IMR-90 (cell line): Measurements from ENCODE around the gene PKDCC. TPM values are rescaled to one million over a fixed set of nuclear protein-coding genes. Genes with fewer than 3 reads are reported as not detected.

Source experiments
- ATAC-seq: fragments of 200-7000 bp; cut with Tn5 transposase; 2 replicates; pipeline ENCODE4 v1.9.1; 2020; ENCODE audit warnings: low read depth, mild to moderate bottlenecking, moderate library complexity
- BruUV-seq: library from RNA; stranded (reverse); fragments of 400-500 nt; replicated peaks from 2 replicates; lab custom pipeline; 2021; lab: Mats Ljungman, UMichigan
- CTCF ChIA-PET: fragments of 300-600 bp; formaldehyde crosslinking; extraction: SDS; loops from one replicate; lab custom pipeline; 2021; ENCODE audit warnings: antibody characterized with exemption; lab: Yijun Ruan, JAX
- POLR2A ChIA-PET: fragments of 300-600 bp; sonication (Branson Sonifier 250); formaldehyde crosslinking; loops from one replicate; lab custom pipeline; 2022; ENCODE audit warnings: antibody characterized with exemption; ENCODE audit not compliant: unreplicated experiment; lab: Charles Lee
- DNase-seq: peaks from one replicate; pipeline ENCODE4 v3.0.0; 2013
- H2AFZ ChIP-seq: replicated peaks from 2 replicates; pipeline ENCODE3; 2013; ENCODE audit warnings: low read length, mild to moderate bottlenecking; ENCODE audit not compliant: poor library complexity
- H2AK5ac ChIP-seq: 2 replicates; pipeline ENCODE4 v1.6.1; 2013; ENCODE audit warnings: low read depth, low read length, inconsistent platforms
- H2AK9ac ChIP-seq: replicated peaks from 2 replicates; pipeline ENCODE3; 2013; ENCODE audit warnings: mild to moderate bottlenecking, low read depth, low read length, moderate library complexity; ENCODE audit not compliant: poor library complexity
- H2BK120ac ChIP-seq: 2 replicates; pipeline ENCODE4 v1.6.1; 2013; ENCODE audit warnings: low read depth, low read length, inconsistent platforms
- H2BK15ac ChIP-seq: 3 replicates; pipeline ENCODE4 v1.6.1; 2013; ENCODE audit warnings: low read depth, low read length, inconsistent platforms
- H2BK20ac ChIP-seq: 2 replicates; pipeline ENCODE4 v1.6.1; 2013; ENCODE audit warnings: low read depth, mild to moderate bottlenecking, inconsistent platforms, low read length, moderate library complexity
- H2BK5ac ChIP-seq: 2 replicates; pipeline ENCODE4 v1.6.1; 2013; ENCODE audit warnings: mild to moderate bottlenecking, low read depth, low read length, inconsistent platforms; ENCODE audit not compliant: poor library complexity, severe bottlenecking
- H3K14ac ChIP-seq: replicated peaks from 2 replicates; pipeline ENCODE4 v1.6.1; 2013; ENCODE audit warnings: low read depth, low read length, inconsistent platforms
- H3K18ac ChIP-seq: 2 replicates; pipeline ENCODE4 v1.6.1; 2013; ENCODE audit warnings: low read depth, low read length, control low read depth
- H3K23ac ChIP-seq: 2 replicates; pipeline ENCODE4 v1.6.1; 2013; ENCODE audit warnings: low read depth, low read length, inconsistent platforms
- H3K27ac ChIP-seq: 2 replicates; pipeline ENCODE4 v1.5.1; 2013; ENCODE audit warnings: mild to moderate bottlenecking, control low read depth, low read length; ENCODE audit not compliant: insufficient read depth
- H3K27me3 ChIP-seq: 2 replicates; pipeline ENCODE4 v1.6.1; 2013; ENCODE audit warnings: low read length; ENCODE audit not compliant: control insufficient read depth, insufficient read depth
- H3K36me3 ChIP-seq: 2 replicates; pipeline ENCODE4 v1.6.1; 2013; ENCODE audit warnings: low read length, mixed read lengths; ENCODE audit not compliant: control insufficient read depth, insufficient read depth
- H3K4ac ChIP-seq: 2 replicates; pipeline ENCODE4 v1.6.1; 2013; ENCODE audit warnings: low read depth, low read length, inconsistent platforms
- H3K4me1 ChIP-seq: 2 replicates; pipeline ENCODE4 v1.6.1; 2013; ENCODE audit warnings: low read length, mixed read lengths; ENCODE audit not compliant: control insufficient read depth, insufficient read depth
- H3K4me2 ChIP-seq: 2 replicates; pipeline ENCODE4 v1.6.1; 2013; ENCODE audit warnings: low read depth, mild to moderate bottlenecking, control low read depth, low read length, moderate library complexity
- H3K4me3 ChIP-seq: 2 replicates; pipeline ENCODE4 v1.5.1; 2013; ENCODE audit warnings: low read depth, mild to moderate bottlenecking, control low read depth, low read length, moderate library complexity; ENCODE audit not compliant: insufficient read depth
- H3K56ac ChIP-seq: 2 replicates; pipeline ENCODE4 v1.6.1; 2013; ENCODE audit warnings: low read length, inconsistent platforms; ENCODE audit not compliant: insufficient read depth; ENCODE audit errors: extremely low read depth
- H3K79me1 ChIP-seq, 2 experiments: 2 replicates each; pipeline ENCODE4 v1.6.1; 2013; ENCODE audit warnings: low read length in 2 of 2, inconsistent platforms in 1 of 2, low read depth in 1 of 2
- H3K9ac ChIP-seq: 2 replicates; pipeline ENCODE4 v1.6.1; 2013; ENCODE audit warnings: low read depth, low read length, control low read depth
- H3K9me1 ChIP-seq: 2 replicates; pipeline ENCODE4 v1.6.1; 2013; ENCODE audit warnings: low read length, inconsistent platforms; ENCODE audit not compliant: insufficient read depth
- H3K9me3 ChIP-seq: 2 replicates; pipeline ENCODE4 v1.6.1; 2013; ENCODE audit warnings: low read length; ENCODE audit not compliant: control insufficient read depth, insufficient read depth
- H4K20me1 ChIP-seq: 2 replicates; pipeline ENCODE4 v1.6.1; 2013; ENCODE audit warnings: low read length, inconsistent platforms; ENCODE audit not compliant: insufficient read depth
- H4K5ac ChIP-seq: 2 replicates; pipeline ENCODE4 v1.6.1; 2013; ENCODE audit warnings: mild to moderate bottlenecking, low read depth, low read length, control low read depth
- H4K8ac ChIP-seq, 2 experiments: 2 replicates each; pipeline ENCODE4 v1.6.1; 2013; ENCODE audit warnings: low read depth in 2 of 2, low read length in 2 of 2, control low read depth in 1 of 2, inconsistent platforms in 1 of 2
- H4K91ac ChIP-seq: 2 replicates; pipeline ENCODE4 v1.6.1; 2013; ENCODE audit warnings: low read depth, low read length, inconsistent platforms; ENCODE audit not compliant: insufficient read depth
- BHLHE40 ChIP-seq: fragments of 150-350 bp; IDR thresholded peaks from 2 replicates; pipeline ENCODE4 v1.6.1; 2016; ENCODE audit warnings: mild to moderate bottlenecking, low read depth, low read length
- NFE2L2 ChIP-seq: fragments of 150-350 bp; IDR thresholded peaks from 2 replicates; pipeline ENCODE4 v1.6.1; 2016; ENCODE audit warnings: low read depth, mild to moderate bottlenecking, low read length
- POLR2A ChIP-seq: IDR thresholded peaks from 2 replicates; pipeline ENCODE4 v1.6.1; 2012; ENCODE audit warnings: mild to moderate bottlenecking, low read depth, low read length
- RCOR1 ChIP-seq: IDR thresholded peaks from 2 replicates; pipeline ENCODE4 v1.6.1; 2012; ENCODE audit warnings: mild to moderate bottlenecking, low read length, improper control_type of control experiment; ENCODE audit not compliant: insufficient replicate concordance
- SMC3 ChIP-seq: fragments of 150-350 bp; IDR thresholded peaks from 2 replicates; pipeline ENCODE4 v1.6.1; 2016; ENCODE audit warnings: low read depth, mild to moderate bottlenecking, antibody characterized with exemption, low read length, moderate library complexity
- WGBS, 2 experiments: methylation state at CpG; one replicate each; pipeline versions ENCODE4 v1.1.5 to v1.1.7; 2013; ENCODE audit warnings: missing lambda C conversion rate in 2 of 2; ENCODE audit not compliant: insufficient read length in 1 of 2; ENCODE audit errors: extremely low coverage in 2 of 2; 5-methylcytosine and 5-hydroxymethylcytosine counted together
- dilution Hi-C: fragments of 300-500 bp; cut with HindIII; formaldehyde crosslinking; loops from one replicate; pipeline ENCODE4 v1.14.3; 2018; ENCODE audit warnings: low sequenced_read_pairs; ENCODE audit not compliant: unreplicated experiment
- in situ Hi-C: fragments of 300-500 bp; cut with MboI; formaldehyde crosslinking; loops from 3 replicates; pipeline ENCODE4 v1.14.3; 2019; ENCODE audit warnings: low sequenced_read_pairs, inconsistent platforms, mixed read lengths
- intact Hi-C: fragments of 100-400 bp; cut with micrococcal nuclease; formaldehyde crosslinking; loops from 2 replicates; pipeline ENCODE4 v1.10.0; 2022
- polyA plus RNA-seq, 3 experiments: library from polyadenylated mRNA; depleted of rRNA; stranded (reverse); fragments of >200 nt; gene quantifications; 2 replicates each; pipeline ENCODE4 v1.2.3, GENCODE V29; 2012; ENCODE audit warnings: low replicate concordance in 1 of 3
- total RNA-seq: library from RNA; depleted of rRNA; stranded (reverse); fragments of >200 nt; gene quantifications from 2 replicates; pipeline ENCODE4 v1.2.3, GENCODE V29; 2012
- TF ChIP-seq, protein P1 (sequence below): fragments of 150-350 bp; IDR thresholded peaks from 2 replicates; pipeline ENCODE4 v1.6.1; 2017; ENCODE audit warnings: mild to moderate bottlenecking, antibody characterized with exemption, low read length, low read depth
- TF ChIP-seq, protein P2 (sequence below): fragments of 150-350 bp; IDR thresholded peaks from 2 replicates; pipeline ENCODE4 v1.6.1; 2016; ENCODE audit warnings: low read depth, mild to moderate bottlenecking, low read length, moderate library complexity, borderline replicate concordance

Gene PKDCC
- total and polyA plus RNA-seq, 2 of the 4 experiments (the other 2 are of a cell fraction), result 55.6 to 95.7 TPM

DNA sequence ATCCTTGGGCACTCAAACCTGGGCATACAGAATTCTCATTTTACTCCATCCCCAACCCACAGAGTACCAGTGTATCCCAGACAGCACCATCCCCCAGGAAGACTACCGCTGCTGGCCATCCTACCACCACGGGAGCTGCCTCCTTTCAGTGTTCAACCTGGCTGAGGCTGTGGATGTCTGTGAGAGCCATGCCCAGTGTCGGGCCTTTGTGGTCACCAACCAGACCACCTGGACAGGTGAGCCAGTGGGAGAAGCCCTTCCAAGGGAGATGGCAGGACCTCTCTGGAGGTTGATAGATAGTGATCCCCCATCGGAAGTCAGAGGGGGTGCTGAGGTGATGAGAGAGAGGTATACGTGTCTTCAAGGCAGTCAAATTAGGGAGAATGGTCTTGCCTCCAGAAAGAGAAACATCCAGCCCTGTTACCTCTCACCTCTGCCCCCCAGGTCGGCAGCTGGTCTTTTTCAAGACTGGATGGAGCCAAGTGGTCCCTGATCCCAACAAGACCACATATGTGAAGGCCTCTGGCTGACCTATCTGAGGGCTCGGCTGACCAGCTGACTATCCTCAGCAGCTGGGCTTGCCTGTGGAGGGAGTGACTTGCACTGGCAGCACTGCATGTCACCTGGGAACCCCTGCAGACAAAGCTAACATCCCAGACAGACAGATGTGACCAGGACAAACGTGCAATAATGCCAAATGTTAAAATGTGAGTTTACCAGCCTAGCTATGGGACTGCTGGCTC, 9.5 kb downstream of the PKDCC start (continued):
- TF ChIP-seq, protein P1, sequence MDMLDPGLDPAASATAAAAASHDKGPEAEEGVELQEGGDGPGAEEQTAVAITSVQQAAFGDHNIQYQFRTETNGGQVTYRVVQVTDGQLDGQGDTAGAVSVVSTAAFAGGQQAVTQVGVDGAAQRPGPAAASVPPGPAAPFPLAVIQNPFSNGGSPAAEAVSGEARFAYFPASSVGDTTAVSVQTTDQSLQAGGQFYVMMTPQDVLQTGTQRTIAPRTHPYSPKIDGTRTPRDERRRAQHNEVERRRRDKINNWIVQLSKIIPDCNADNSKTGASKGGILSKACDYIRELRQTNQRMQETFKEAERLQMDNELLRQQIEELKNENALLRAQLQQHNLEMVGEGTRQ, result no peak

DNA sequence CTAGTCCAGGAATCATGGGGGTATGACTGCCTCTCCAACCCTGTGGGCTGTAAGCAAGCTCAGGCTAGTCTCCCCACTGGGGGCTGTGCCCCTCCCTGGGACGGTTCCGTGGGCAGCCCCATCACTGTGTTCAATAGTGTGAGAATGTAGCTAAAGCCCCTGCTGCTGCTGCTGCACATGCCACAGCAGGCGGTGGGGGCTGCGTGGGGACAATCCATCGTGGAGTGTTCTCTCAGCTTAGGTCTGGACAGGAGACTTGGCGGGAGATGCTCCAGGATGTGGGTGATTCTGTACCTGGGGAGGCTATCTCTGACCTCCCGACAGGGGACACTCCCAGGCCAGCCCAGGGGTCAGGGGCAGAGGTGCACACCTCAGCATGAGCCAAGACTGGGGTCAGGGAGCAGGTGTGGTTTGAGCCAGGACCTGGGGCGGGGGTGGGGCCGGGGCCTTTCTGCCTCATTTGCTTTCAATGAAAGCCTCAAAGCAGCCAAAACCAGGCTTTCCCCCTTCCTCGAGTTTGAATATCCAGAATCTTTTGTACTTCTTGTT, 10.2 kb downstream of the PKDCC start:
- no peak overlapping the region for H4K91ac ChIP-seq
- H2BK120ac ChIP-seq, result no peak overlapping the region
- no peak overlapping the region for H4K8ac ChIP-seq
- no peak overlapping the region for H2BK5ac ChIP-seq
- DNase-seq (no peak), ATAC-seq (no peak)
- H3K4me3 ChIP-seq, result no peak overlapping the region
- H3K27ac ChIP-seq, result peak overlapping the region; percentile 5; the same call in 1 of the 2 replicates
- no peak overlapping the region for H2AK9ac ChIP-seq
- no peak overlapping the region for H3K56ac ChIP-seq
- no peak overlapping the region for H3K4me2 ChIP-seq
- H2BK15ac ChIP-seq, result no peak overlapping the region
- peaks cover 47% of the 10 kb centered on the region for H3K4me1 ChIP-seq
- peaks cover 24 to 59% of the 10 kb centered on the region in 2 experiments for H3K79me1 ChIP-seq
- intact Hi-C loops (no loop called here), in situ Hi-C loops (no loop called here), dilution Hi-C loops (no loop called here)
- no peak overlapping the region for H3K18ac ChIP-seq
- no peak overlapping the region for H3K14ac ChIP-seq
- no peak overlapping the region for H2AK5ac ChIP-seq
- H3K27me3 ChIP-seq, result no peaks in the 10 kb centered on the region
- ChIA-PET POLR2A (no interaction called here), CTCF (no interaction called here)
- H3K9me1 ChIP-seq, result peaks cover 47% of the 10 kb centered on the region
- H3K36me3 ChIP-seq, result peaks cover 71% of the 10 kb centered on the region
- no peak overlapping the region for H2BK20ac ChIP-seq
- H3K9me3 ChIP-seq, result no peaks in the 10 kb centered on the region
- 98% methylated on average over 6 of the region's 10 CpGs; no CpG with 5 or more reads in 1 of the 2 experiments for WGBS, 2 experiments
- peaks cover 18% of the 10 kb centered on the region; the same call in 1 of the 2 replicates for H4K20me1 ChIP-seq
- BruUV-seq, result no TSS peak
- H3K23ac ChIP-seq, result no peak overlapping the region
- no peak overlapping the region for H2AFZ ChIP-seq
- TF ChIP-seq SMC3 (no peak), BHLHE40 (no peak), POLR2A (no peak), RCOR1 (no peak), NFE2L2 (no peak)
- TF ChIP-seq, protein P1, result no peak
- TF ChIP-seq, protein P2, sequence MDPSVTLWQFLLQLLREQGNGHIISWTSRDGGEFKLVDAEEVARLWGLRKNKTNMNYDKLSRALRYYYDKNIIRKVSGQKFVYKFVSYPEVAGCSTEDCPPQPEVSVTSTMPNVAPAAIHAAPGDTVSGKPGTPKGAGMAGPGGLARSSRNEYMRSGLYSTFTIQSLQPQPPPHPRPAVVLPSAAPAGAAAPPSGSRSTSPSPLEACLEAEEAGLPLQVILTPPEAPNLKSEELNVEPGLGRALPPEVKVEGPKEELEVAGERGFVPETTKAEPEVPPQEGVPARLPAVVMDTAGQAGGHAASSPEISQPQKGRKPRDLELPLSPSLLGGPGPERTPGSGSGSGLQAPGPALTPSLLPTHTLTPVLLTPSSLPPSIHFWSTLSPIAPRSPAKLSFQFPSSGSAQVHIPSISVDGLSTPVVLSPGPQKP, result no peak
- no peak overlapping the region for H3K9ac ChIP-seq
- no peak overlapping the region for H3K4ac ChIP-seq
- H4K5ac ChIP-seq, result no peak overlapping the region
